HEK293T (cell line): ENCODE data around the gene DZIP1.

Experiments used
- CTCF ChIA-PET: fragments of 350-600 bp; formaldehyde crosslinking; extraction: SDS; loops from one replicate; lab custom pipeline; 2021; ENCODE audit warnings: antibody characterized with exemption, inconsistent platforms; lab: Yijun Ruan, JAX
- POLR2A ChIA-PET: fragments of 350-600 bp; formaldehyde crosslinking; extraction: SDS; loops from one replicate; lab custom pipeline; 2020; ENCODE audit warnings: antibody characterized with exemption, inconsistent platforms; lab: Yijun Ruan, JAX
- DNase-seq: peaks from one replicate; pipeline ENCODE4 v3.0.0; 2012; ENCODE audit warnings: mixed read lengths; ENCODE audit errors: extremely low spot score
- ARNT ChIP-seq: fragments of 450-650 bp; IDR thresholded peaks from 2 replicates; pipeline ENCODE4 v1.6.1; 2017; ENCODE audit warnings: mild to moderate bottlenecking
- BHLHE40 ChIP-seq: fragments of 450-650 bp; IDR thresholded peaks from 2 replicates; pipeline ENCODE4 v1.6.1; 2016; ENCODE audit warnings: mild to moderate bottlenecking, moderate library complexity, borderline replicate concordance
- CTBP1 ChIP-seq: fragments of 450-650 bp; IDR thresholded peaks from 2 replicates; pipeline ENCODE4 v1.6.1; 2016; ENCODE audit warnings: borderline replicate concordance
- ELF4 ChIP-seq: fragments of 450-650 bp; IDR thresholded peaks from 2 replicates; pipeline ENCODE4 v1.6.1; 2017; ENCODE audit warnings: antibody characterized with exemption
- FOXA1 ChIP-seq: fragments of 450-650 bp; IDR thresholded peaks from 2 replicates; pipeline ENCODE4 v1.6.1; 2016; ENCODE audit warnings: mild to moderate bottlenecking
- FOXK2 ChIP-seq: fragments of 450-650 bp; IDR thresholded peaks from 2 replicates; pipeline ENCODE4 v1.6.1; 2016; ENCODE audit warnings: mild to moderate bottlenecking
- FOXM1 ChIP-seq: fragments of 450-650 bp; IDR thresholded peaks from 2 replicates; pipeline ENCODE4 v1.6.1; 2017; ENCODE audit warnings: mild to moderate bottlenecking, borderline replicate concordance
- HDGF ChIP-seq: fragments of 450-650 bp; IDR thresholded peaks from 2 replicates; pipeline ENCODE4 v1.6.1; 2017; ENCODE audit warnings: antibody characterized with exemption, borderline replicate concordance
- L3MBTL2 ChIP-seq: fragments of 450-650 bp; conservative IDR thresholded peaks from 2 replicates; pipeline ENCODE4 v1.6.1; 2016; ENCODE audit warnings: mild to moderate bottlenecking
- LEF1 ChIP-seq: fragments of 450-650 bp; IDR thresholded peaks from 2 replicates; pipeline ENCODE4 v1.6.1; 2017; ENCODE audit warnings: mild to moderate bottlenecking, borderline replicate concordance
- NFRKB ChIP-seq: fragments of 450-650 bp; IDR thresholded peaks from 2 replicates; pipeline ENCODE4 v1.6.1; 2016; ENCODE audit warnings: mild to moderate bottlenecking, moderate library complexity
- PKNOX1 ChIP-seq: fragments of 450-650 bp; IDR thresholded peaks from 2 replicates; pipeline ENCODE4 v1.6.1; 2016
- SP1 ChIP-seq: fragments of 450-650 bp; IDR thresholded peaks from 2 replicates; pipeline ENCODE4 v1.6.1; 2017
- SUZ12 ChIP-seq: fragments of 450-650 bp; IDR thresholded peaks from 2 replicates; pipeline ENCODE4 v1.6.1; 2016; ENCODE audit warnings: mild to moderate bottlenecking
- TARDBP ChIP-seq: fragments of 450-650 bp; IDR thresholded peaks from 2 replicates; pipeline ENCODE4 v1.6.1; 2016
- ZNF384 ChIP-seq: fragments of 450-650 bp; IDR thresholded peaks from 2 replicates; pipeline ENCODE4 v1.6.1; 2016

DZIP1 gene

GRCh38 chr13:95630593-95630992 is 13.9 kb downstream of the DZIP1 start:
- CTCF ChIA-PET, result interaction anchor here (0.5 kb wide), 1 partner anchor 355 kb away, joined by 4 read pairs; no protein-coding TSS in a partner anchor
- POLR2A ChIA-PET, result no interaction called here
- no peak for DNase-seq
- TF ChIP-seq ELF4, result no peak
- TF ChIP-seq BHLHE40, result no peak
- no peak for TF ChIP-seq LEF1
- no peak for TF ChIP-seq SUZ12
- no peak for TF ChIP-seq L3MBTL2
- no peak for TF ChIP-seq SP1
- TF ChIP-seq ARNT, result no peak
- no peak for TF ChIP-seq FOXA1
- no peak for TF ChIP-seq FOXM1
- no peak for TF ChIP-seq TARDBP
- TF ChIP-seq HDGF, result no peak
- TF ChIP-seq NFRKB, result no peak
- no peak for TF ChIP-seq PKNOX1
- TF ChIP-seq ZNF384, result no peak
- no peak for TF ChIP-seq FOXK2
- no peak for TF ChIP-seq CTBP1

- no peak for DNase-seq
- ChIA-PET POLR2A (no interaction called here), CTCF (interaction anchor here (0.7 kb wide), 1 partner anchor 10 kb away, joined by 3 read pairs; no protein-coding TSS in a partner anchor)
- TF ChIP-seq L3MBTL2 (no peak), LEF1 (no peak), BHLHE40 (no peak), CTBP1 (no peak), PKNOX1 (no peak), TARDBP (no peak), FOXK2 (no peak), SP1 (no peak), ELF4 (no peak), NFRKB (no peak), ZNF384 (no peak), ARNT (no peak), SUZ12 (no peak), HDGF (no peak), FOXA1 (no peak), FOXM1 (no peak)
Observed at GRCh38 chr13:95629071-95629470, 15.4 kb downstream of the DZIP1 start.

- TF ChIP-seq PKNOX1 (no peak), SP1 (no peak), BHLHE40 (no peak), CTBP1 (no peak)
Observed at GRCh38 chr13:95628488-95628887, 16.0 kb downstream of the DZIP1 start.

GRCh38 chr13:95627590-95627989 is 16.9 kb downstream of the DZIP1 start:
- DNase-seq, result no peak
- ChIA-PET CTCF (no interaction called here), POLR2A (no interaction called here)
- TF ChIP-seq CTBP1 (no peak), FOXM1 (no peak), NFRKB (no peak), PKNOX1 (no peak), FOXA1 (no peak), TARDBP (no peak), ARNT (no peak), SP1 (no peak), LEF1 (no peak), ZNF384 (no peak), HDGF (no peak), SUZ12 (no peak)

More at GRCh38 chr13:95628488-95628887, 16.0 kb downstream of the DZIP1 start:
- ChIA-PET POLR2A (no interaction called here), CTCF (interaction anchor here (0.7 kb wide), 1 partner anchor 10 kb away, joined by 3 read pairs; no protein-coding TSS in a partner anchor)
- no peak for DNase-seq

GRCh38 chr13:95626768-95627167 is 17.7 kb downstream of the DZIP1 start:
- no peak for DNase-seq
- ChIA-PET POLR2A (no interaction called here), CTCF (no interaction called here)
- TF ChIP-seq NFRKB, result no peak
- no peak for TF ChIP-seq ZNF384
- TF ChIP-seq FOXM1, result no peak
- TF ChIP-seq SP1, result no peak
- no peak for TF ChIP-seq LEF1
- no peak for TF ChIP-seq ARNT
- TF ChIP-seq ELF4, result no peak
- TF ChIP-seq PKNOX1, result no peak
- no peak for TF ChIP-seq BHLHE40
- no peak for TF ChIP-seq L3MBTL2
- TF ChIP-seq FOXA1, result no peak
- no peak for TF ChIP-seq FOXK2
- no peak for TF ChIP-seq SUZ12
